BE2C (cell line): ENCODE data around the gene POLE4.

ENCODE experiments used
- DNase-seq: peaks from one replicate; pipeline ENCODE4 v3.0.0-alpha.2; 2020
- H3K27me3 ChIP-seq: fragments of 250-450 bp; sonication (Bioruptor Pico); 2 replicates; pipeline ENCODE4 v1.5.1; 2020; ENCODE audit warnings: mild to moderate bottlenecking
- H3K36me3 ChIP-seq: fragments of 250-450 bp; sonication (Bioruptor Pico); 2 replicates; pipeline ENCODE4 v1.5.1; 2020; ENCODE audit warnings: mild to moderate bottlenecking
- H3K4me1 ChIP-seq: fragments of 250-450 bp; sonication (Bioruptor Pico); 2 replicates; pipeline ENCODE4 v1.5.1; 2020
- H3K4me3 ChIP-seq: 2 replicates; pipeline ENCODE4 v1.5.1; 2011; ENCODE audit warnings: low read depth, low read length
- H3K9me3 ChIP-seq: fragments of 250-450 bp; sonication (Bioruptor Pico); 2 replicates; pipeline ENCODE4 v1.5.1; 2020
- CTCF ChIP-seq: IDR thresholded peaks from 2 replicates; pipeline ENCODE4 v1.5.1; 2012; ENCODE audit warnings: mild to moderate bottlenecking, low read depth, low read length

The POLE4 gene

DNA sequence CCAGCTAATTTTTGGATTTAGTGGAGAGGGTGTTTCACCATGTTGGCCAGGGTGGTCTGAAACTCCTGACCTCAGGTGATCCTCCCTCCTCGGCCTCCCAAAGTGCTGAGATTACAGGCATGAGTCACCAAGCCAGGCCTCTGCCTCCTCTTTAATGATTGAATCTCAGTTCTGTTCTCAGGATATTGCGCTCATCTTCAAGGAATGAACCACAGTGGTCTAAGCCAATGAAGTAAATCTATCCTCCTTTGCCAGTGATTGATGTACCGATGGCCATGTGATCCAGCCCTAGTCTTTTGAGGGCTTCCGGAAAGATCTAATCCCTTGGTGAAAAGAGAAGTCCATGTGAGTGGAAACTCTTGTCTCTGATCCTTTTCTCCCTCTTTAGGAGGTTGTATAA, 48.6 kb downstream of the POLE4 start:
- H3K9me3 ChIP-seq: no peaks in the 10 kb centered on the region
- H3K36me3 ChIP-seq: no peaks in the 10 kb centered on the region
- DNase-seq: no peak
- H3K4me3 ChIP-seq: no peak overlapping the region
- H3K27me3 ChIP-seq: no peaks in the 10 kb centered on the region
- TF ChIP-seq CTCF: no peak
- no peaks in the 10 kb centered on the region for H3K4me1 ChIP-seq

DNA sequence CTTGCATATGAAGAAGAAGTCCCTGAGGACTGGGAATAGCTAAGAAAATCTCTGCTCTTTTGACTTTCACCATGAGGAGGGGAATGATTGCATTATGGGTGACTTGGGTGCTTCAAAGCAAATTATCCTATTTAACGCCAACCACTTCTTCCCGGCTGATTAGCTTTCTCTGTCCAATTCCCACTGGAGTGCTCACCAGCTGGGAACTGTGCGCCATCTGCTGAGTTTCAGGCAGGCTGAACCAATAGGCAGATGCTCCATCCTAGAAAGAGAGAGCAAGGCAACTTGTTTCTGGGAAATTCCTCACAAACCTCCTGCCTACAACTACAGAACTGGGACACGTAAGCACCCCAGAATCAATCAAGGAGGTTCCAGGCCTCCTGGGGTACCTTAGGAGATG, 49.4 kb downstream of the POLE4 start:
- Histone ChIP-seq H3K9me3 (no peaks in the 10 kb centered on the region), H3K27me3 (no peaks in the 10 kb centered on the region), H3K36me3 (no peaks in the 10 kb centered on the region), H3K4me1 (no peaks in the 10 kb centered on the region), H3K4me3 (no peak overlapping the region)
- DNase-seq: peak; percentile 16
- 0 out of 2 replicates have a peak, but pooled peaks have one; percentile 7 for TF ChIP-seq CTCF

DNA sequence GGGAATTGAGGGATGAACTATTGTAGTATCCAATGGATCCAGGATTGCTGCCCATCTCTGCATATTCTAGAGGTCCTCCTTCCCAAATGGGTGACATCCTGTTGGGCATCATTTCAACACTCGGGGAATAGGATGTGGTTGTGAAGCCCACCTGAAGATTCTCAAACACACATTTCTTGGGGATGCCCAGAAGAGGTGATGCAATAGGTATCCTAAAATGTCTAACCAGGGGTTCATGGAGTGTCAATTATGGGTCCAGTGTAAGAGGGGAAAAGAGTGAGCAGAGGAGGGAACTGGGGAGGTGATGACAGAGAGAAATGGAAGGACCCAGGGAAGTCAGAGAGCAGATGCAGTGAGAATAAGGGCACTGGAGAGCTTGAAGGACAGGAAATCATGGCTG, 52.1 kb downstream of the POLE4 start:
- H3K4me3 ChIP-seq: no peak overlapping the region
- H3K36me3 ChIP-seq: no peaks in the 10 kb centered on the region
- H3K4me1 ChIP-seq: no peaks in the 10 kb centered on the region
- no peaks in the 10 kb centered on the region for H3K27me3 ChIP-seq
- H3K9me3 ChIP-seq: no peaks in the 10 kb centered on the region
- DNase-seq: no peak
- no peak for TF ChIP-seq CTCF

DNA sequence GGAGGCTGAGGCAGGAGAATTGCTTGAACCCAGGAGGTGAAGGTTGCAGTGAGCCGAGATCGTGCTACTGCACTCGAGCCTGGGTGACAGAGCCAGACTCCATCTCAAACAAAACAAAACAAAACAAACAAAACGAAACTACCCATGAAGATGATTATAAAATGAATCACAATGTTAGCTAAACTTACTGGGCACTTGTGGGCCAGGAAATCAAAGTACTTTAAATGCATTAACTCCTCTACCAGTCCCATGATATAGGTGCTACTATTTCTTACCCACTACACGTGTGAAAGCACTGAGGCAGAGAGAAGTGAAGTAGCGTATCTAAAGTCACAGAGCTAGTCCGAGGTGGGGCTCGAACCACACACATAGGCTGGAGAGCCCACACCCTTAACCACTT, 53.6 kb downstream of the POLE4 start:
- H3K36me3 ChIP-seq: no peaks in the 10 kb centered on the region
- no peak for DNase-seq
- no peak for TF ChIP-seq CTCF
- no peaks in the 10 kb centered on the region for H3K4me1 ChIP-seq
- H3K4me3 ChIP-seq: no peak overlapping the region
- no peaks in the 10 kb centered on the region for H3K9me3 ChIP-seq
- H3K27me3 ChIP-seq: no peaks in the 10 kb centered on the region

GRCh38 chr2:75018162-75018561, 59.7 kb downstream of the POLE4 start:
- no peak for DNase-seq
- Histone ChIP-seq H3K4me3 (no peak overlapping the region), H3K4me1 (no peaks in the 10 kb centered on the region), H3K36me3 (no peaks in the 10 kb centered on the region), H3K27me3 (no peaks in the 10 kb centered on the region), H3K9me3 (no peaks in the 10 kb centered on the region)
- no peak for TF ChIP-seq CTCF
